Neural cell (in vitro differentiated cells): Measurements from ENCODE around the gene ATP1A1.

ENCODE experiments used
- EZH2 ChIP-seq: fragments of 200-600, 300-800 bp; shearing (Covaris generic), sonication (generic); IDR thresholded peaks from 2 replicates; pipeline ENCODE4 v1.6.1; 2014; ENCODE audit warnings: antibody characterized with exemption, low read length, borderline replicate concordance, mild to moderate bottlenecking; ENCODE audit not compliant: insufficient read depth, poor library complexity, severe bottlenecking
- RAD21 ChIP-seq: fragments of 450-650 bp; conservative IDR thresholded peaks from 2 replicates; pipeline ENCODE4 v1.6.1; 2014; ENCODE audit warnings: antibody characterized with exemption, mild to moderate bottlenecking, moderate library complexity

DNA sequence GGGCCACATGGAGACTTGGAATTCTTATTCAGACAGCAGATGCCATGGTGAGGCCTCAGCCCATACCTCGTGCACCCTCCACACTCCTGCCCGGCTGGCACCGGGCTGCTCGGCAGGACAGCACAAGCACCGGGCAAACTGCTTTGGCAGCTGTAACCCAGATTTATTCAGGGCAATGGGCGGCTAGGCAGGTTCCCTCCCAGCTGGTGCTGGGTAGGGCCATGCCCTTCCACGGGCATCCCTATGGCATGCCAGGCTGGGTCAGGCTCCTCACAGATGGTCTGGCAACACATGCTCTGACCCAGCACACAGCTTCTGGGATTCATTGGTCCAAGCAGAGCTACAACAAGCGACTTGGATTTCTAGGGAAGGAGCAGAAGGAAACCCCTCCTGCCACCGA, 53.4 kb downstream of the ATP1A1 start:
- TF ChIP-seq RAD21 (no peak), EZH2 (no peak)
